ENCODE results near the gene DNAI7.

The DNAI7 gene

GRCh38 chr12:25162866-25163265 is 32.1 kb downstream of the DNAI7 start:
- no peak for FAIRE-seq

GRCh38 chr12:25156061-25156460 is 38.9 kb downstream of the DNAI7 start:
- FAIRE-seq = no peak

GRCh38 chr12:25155022-25155576 is 39.9 kb downstream of the DNAI7 start:
- peak; percentile 89 for FAIRE-seq

- FAIRE-seq = no peak
Observed at GRCh38 chr12:25152055-25152454, 42.9 kb downstream of the DNAI7 start.

- no peak for FAIRE-seq
Observed at GRCh38 chr12:25151476-25151875, 43.5 kb downstream of the DNAI7 start.

GRCh38 chr12:25146686-25147085 is 48.3 kb downstream of the DNAI7 start:
- FAIRE-seq = no peak

GRCh38 chr12:25135531-25136154 is 59.3 kb downstream of the DNAI7 start:
- FAIRE-seq = no peak

- FAIRE-seq = no peak
Observed at GRCh38 chr12:25131270-25131669, 63.7 kb downstream of the DNAI7 start.

GRCh38 chr12:25130741-25131188 is 64.2 kb downstream of the DNAI7 start:
- peak; percentile 92 for FAIRE-seq

GRCh38 chr12:25126746-25127145 is 68.2 kb downstream of the DNAI7 start:
- no peak for FAIRE-seq

- no peak for FAIRE-seq
Observed at GRCh38 chr12:25126101-25126500, 68.9 kb downstream of the DNAI7 start.

- FAIRE-seq = no peak
Observed at GRCh38 chr12:25124493-25124892, 70.5 kb downstream of the DNAI7 start.

GRCh38 chr12:25123126-25123525 is 71.8 kb downstream of the DNAI7 start:
- FAIRE-seq = no peak

GRCh38 chr12:25121916-25122315 is 73.0 kb downstream of the DNAI7 start:
- no peak for FAIRE-seq

- FAIRE-seq = no peak
Observed at GRCh38 chr12:25121110-25121509, 73.8 kb downstream of the DNAI7 start.

GRCh38 chr12:25119020-25119419 is 75.9 kb downstream of the DNAI7 start:
- no peak for FAIRE-seq

GRCh38 chr12:25115677-25116076 is 79.3 kb downstream of the DNAI7 start:
- FAIRE-seq = no peak

- no peak for FAIRE-seq
Observed at GRCh38 chr12:25113651-25114050, 81.3 kb downstream of the DNAI7 start.

GRCh38 chr12:25110260-25110659 is 84.7 kb downstream of the DNAI7 start:
- no peak for FAIRE-seq

- FAIRE-seq = no peak
Observed at GRCh38 chr12:25107920-25108319, 87.0 kb downstream of the DNAI7 start.

- FAIRE-seq = peak; percentile 33
Observed at GRCh38 chr12:25106818-25107217, 88.1 kb downstream of the DNAI7 start.

- FAIRE-seq = no peak
Observed at GRCh38 chr12:25102402-25102801, 92.6 kb downstream of the DNAI7 start.

GRCh38 chr12:25101092-25101445 is 93.9 kb downstream of the DNAI7 start:
- FAIRE-seq = no peak

- no peak for FAIRE-seq
Observed at GRCh38 chr12:25100194-25101091, 94.5 kb downstream of the DNAI7 start.

Data from endometrium (tissue), 2 donors.